Caco-2 (cell line): ENCODE measurements around the gene KDM4E. TPM values are rescaled to one million over a fixed set of nuclear protein-coding genes. Genes with fewer than 3 reads are reported as not detected.

ENCODE experiments used
- BruUV-seq: library from RNA; stranded (reverse); fragments of 400-500 nt; replicated peaks from 2 replicates; lab custom pipeline; 2021; lab: Mats Ljungman, UMichigan
- CTCF ChIA-PET: fragments of 300-600 bp; sonication (Branson Sonifier 250); formaldehyde crosslinking; loops from one replicate; lab custom pipeline; 2022; ENCODE audit warnings: antibody characterized with exemption; lab: Charles Lee
- POLR2A ChIA-PET: fragments of 300-600 bp; sonication (Branson Sonifier 250); formaldehyde crosslinking; loops from one replicate; lab custom pipeline; 2022; ENCODE audit warnings: antibody characterized with exemption; lab: Charles Lee
- DNase-seq, 2 experiments: peaks; one replicate each; pipeline versions ENCODE4 v3.0.0 to v3.0.0-alpha.2; 2020 to 2022
- H3K27me3 ChIP-seq: replicated peaks from 2 replicates; pipeline ENCODE4 v1.6.0; 2011; ENCODE audit warnings: low read length; ENCODE audit not compliant: control insufficient read depth, insufficient read depth
- H3K36me3 ChIP-seq: 2 replicates; pipeline ENCODE4 v1.5.1; 2011; ENCODE audit warnings: low read length; ENCODE audit not compliant: control insufficient read depth, insufficient read depth
- H3K4me1 ChIP-seq: fragments of 250-450 bp; sonication (Bioruptor Pico); 2 replicates; pipeline ENCODE4 v1.5.1; 2020; ENCODE audit warnings: mild to moderate bottlenecking
- H3K4me3 ChIP-seq: 2 replicates; pipeline ENCODE4 v1.5.1; 2011; ENCODE audit warnings: low read depth, mild to moderate bottlenecking, control low read depth, low read length
- H3K9me3 ChIP-seq: fragments of 250-450 bp; sonication (Bioruptor Pico); 2 replicates; pipeline ENCODE4 v1.5.1; 2020; ENCODE audit warnings: mild to moderate bottlenecking, moderate library complexity
- H3K27ac Mint-ChIP-seq: one replicate; pipeline ENCODE4 v1.8.0; 2022; ENCODE audit warnings: mixed read lengths; ENCODE audit not compliant: unreplicated experiment
- H3K27me3 Mint-ChIP-seq: one replicate; pipeline ENCODE4 v1.8.0; 2022; ENCODE audit warnings: mixed read lengths; ENCODE audit not compliant: insufficient read depth, unreplicated experiment
- H3K36me3 Mint-ChIP-seq: one replicate; pipeline ENCODE4 v1.8.0; 2022; ENCODE audit warnings: mild to moderate bottlenecking, mixed read lengths; ENCODE audit not compliant: insufficient read depth, unreplicated experiment
- H3K4me1 Mint-ChIP-seq: one replicate; pipeline ENCODE4 v1.8.0; 2022; ENCODE audit warnings: low read depth, mixed read lengths; ENCODE audit not compliant: unreplicated experiment
- H3K4me3 Mint-ChIP-seq: one replicate; pipeline ENCODE4 v1.8.0; 2022; ENCODE audit warnings: mild to moderate bottlenecking, moderate library complexity, mixed read lengths; ENCODE audit not compliant: unreplicated experiment
- H3K9me3 Mint-ChIP-seq: one replicate; pipeline ENCODE4 v1.8.0; 2022; ENCODE audit warnings: mixed read lengths; ENCODE audit not compliant: unreplicated experiment
- CTCF ChIP-seq, 2 experiments: fragments of 200-600 bp in 1 of 2; IDR thresholded peaks; 1 replicate in 1 of 2; 2 replicates in 1 of 2; pipeline versions ENCODE4 v1.5.1 to v1.8.0; 2011 to 2022; ENCODE audit warnings: antibody characterized with exemption in 1 of 2, control low read depth in 1 of 2, inconsistent platforms in 1 of 2, low read depth in 1 of 2, low read length in 1 of 2, mild to moderate bottlenecking in 1 of 2, moderate library complexity in 1 of 2; ENCODE audit not compliant: insufficient read depth in 1 of 2, severe bottlenecking in 1 of 2, unreplicated experiment in 1 of 2
- intact Hi-C: fragments of 100-400 bp; cut with micrococcal nuclease; formaldehyde crosslinking; loops from one replicate; pipeline ENCODE4 v1.10.0; 2022; ENCODE audit not compliant: unreplicated experiment
- total RNA-seq: library from RNA; stranded (reverse); gene quantifications from 2 replicates; pipeline ENCODE4 v1.2.3, GENCODE V29; 2022

KDM4E gene
- total RNA-seq, 1 experiment from 2014 or later = not detected

GRCh38 chr11:94988748-94989147 is 36.3 kb upstream of the KDM4E start:
- CTCF ChIA-PET = no interaction called here
- Mint-ChIP-seq H3K27me3 (peaks cover 19% of the 10 kb centered on the region), H3K9me3 (no peaks in the 10 kb centered on the region), H3K4me3 (no peak overlapping the region), H3K4me1 (no peaks in the 10 kb centered on the region), H3K27ac (no peak overlapping the region), H3K36me3 (no peaks in the 10 kb centered on the region)
- Histone ChIP-seq H3K9me3 (no peaks in the 10 kb centered on the region), H3K27me3 (no peaks in the 10 kb centered on the region), H3K36me3 (no peaks in the 10 kb centered on the region), H3K4me3 (no peak overlapping the region), H3K4me1 (no peaks in the 10 kb centered on the region)
- no peak for DNase-seq
- no peak for TF ChIP-seq CTCF (IDR thresholded peaks at IDR 0.05; ENCODE audit: insufficient read depth in 1 of 2, low read depth in 1 of 2, low read length in 1 of 2, severe bottlenecking in 1 of 2, unreplicated experiment in 1 of 2)
- BruUV-seq = no TSS peak
- intact Hi-C loops = no loop called here
- POLR2A ChIA-PET = no interaction called here

- Mint-ChIP-seq H3K9me3 (no peaks in the 10 kb centered on the region), H3K27ac (no peak overlapping the region), H3K4me3 (no peak overlapping the region), H3K27me3 (peaks cover 12% of the 10 kb centered on the region), H3K36me3 (no peaks in the 10 kb centered on the region), H3K4me1 (no peaks in the 10 kb centered on the region)
- Histone ChIP-seq H3K9me3 (no peaks in the 10 kb centered on the region), H3K36me3 (no peaks in the 10 kb centered on the region), H3K4me3 (no peak overlapping the region), H3K27me3 (no peaks in the 10 kb centered on the region), H3K4me1 (0 out of 2 replicates have a peak, but pooled peaks cover 4% of the 10 kb centered on the region)
- no peak for DNase-seq
- ChIA-PET CTCF (interaction anchor here (1.2 kb wide), 1 partner anchor 135 kb away, joined by 3 read pairs; no protein-coding TSS in a partner anchor), POLR2A (no interaction called here)
- intact Hi-C loops = no loop called here
- no TSS peak for BruUV-seq
- TF ChIP-seq CTCF (IDR thresholded peaks at IDR 0.05; ENCODE audit: insufficient read depth in 1 of 2, low read depth in 1 of 2, low read length in 1 of 2, severe bottlenecking in 1 of 2, unreplicated experiment in 1 of 2) = no peak
Observed at GRCh38 chr11:94993400-94993943, 31.6 kb upstream of the KDM4E start.

- peak in 1 of 2 experiments; percentile 54 for DNase-seq
- Histone ChIP-seq H3K4me3 (no peak overlapping the region), H3K36me3 (no peaks in the 10 kb centered on the region), H3K27me3 (no peaks in the 10 kb centered on the region), H3K4me1 (0 out of 2 replicates have a peak, but pooled peaks cover 4% of the 10 kb centered on the region), H3K9me3 (no peaks in the 10 kb centered on the region)
- H3K4me3 Mint-ChIP-seq = no peak overlapping the region
- ChIA-PET POLR2A (no interaction called here), CTCF (no interaction called here)
- H3K27ac Mint-ChIP-seq = no peak overlapping the region
- no peaks in the 10 kb centered on the region for H3K9me3 Mint-ChIP-seq
- peaks cover 3% of the 10 kb centered on the region for H3K27me3 Mint-ChIP-seq
- peak; percentile 46 to 58 for TF ChIP-seq CTCF (IDR thresholded peaks at IDR 0.05; ENCODE audit: insufficient read depth in 1 of 2, low read depth in 1 of 2, low read length in 1 of 2, severe bottlenecking in 1 of 2, unreplicated experiment in 1 of 2)
- no peaks in the 10 kb centered on the region for H3K4me1 Mint-ChIP-seq
- intact Hi-C loops = loop anchor here (1.0 kb wide), 1 partner anchor 141 kb away; no protein-coding TSS in a partner anchor
- BruUV-seq = no TSS peak
- no peaks in the 10 kb centered on the region for H3K36me3 Mint-ChIP-seq
Observed at GRCh38 chr11:94997437-94997836, 27.6 kb upstream of the KDM4E start.
